ENCODE results near the gene SSRP1. TPM values are rescaled to one million over a fixed set of nuclear protein-coding genes. Genes with fewer than 3 reads are reported as not detected.

The SSRP1 gene
- total and polyA plus RNA-seq, 2 of the 13 experiments (the other 11 are each of a cell fraction or from before 2014, with no cell fraction given): 93.6 to 129 TPM

GRCh38 chr11:57357856-57358255 lies 22.2 kb upstream of the SSRP1 start (continued):
- no peak for TF ChIP-seq ZBTB4 (CRISPR knock-in tag; IDR thresholded peaks at IDR 0.05; ENCODE audit: borderline replicate concordance)
- no peak for TF ChIP-seq PAX8 (CRISPR knock-in tag; IDR thresholded peaks at IDR 0.05; ENCODE audit: borderline replicate concordance)
- TF ChIP-seq RARA (CRISPR knock-in tag; IDR thresholded peaks at IDR 0.05): no peak
- TF ChIP-seq PATZ1 (CRISPR knock-in tag; IDR thresholded peaks at IDR 0.05): no peak
- no peak for TF ChIP-seq SSRP1 (CRISPR knock-in tag; IDR thresholded peaks at IDR 0.05)
- no peak for TF ChIP-seq NFIB (CRISPR knock-in tag; IDR thresholded peaks at IDR 0.05; ENCODE audit: borderline replicate concordance)

GRCh38 chr11:57357310-57357709 lies 21.6 kb upstream of the SSRP1 start:
- FAIRE-seq (no peak), ATAC-seq (no peak), DNase-seq (ENCODE audit: low spot score) (no peak)
- CTCF ChIA-PET (ENCODE audit: low intra/inter-chr PET ratio, low total read pairs): no interaction called here
- no peaks in the 10 kb centered on the region for H3K9me3 ChIP-seq (ENCODE audit: low read length)
- no peak overlapping the region for H3K27ac ChIP-seq (ENCODE audit: extremely low read length, insufficient read depth, low read length)
- H3K27me3 ChIP-seq (ENCODE audit: control insufficient read depth in 1 of 2, insufficient read depth in 2 of 2, low read length in 2 of 2): peaks cover 0 to 8% of the 10 kb centered on the region in 2 experiments; a peak in 2 of 5 replicates
- POLR2A ChIA-PET: no interaction called here
- H3K4me2 ChIP-seq (ENCODE audit: low read depth, low read length): no peak overlapping the region
- H2AFZ ChIP-seq (ENCODE audit: low read length): no peak overlapping the region
- 14% methylated on average over 3 of the region's 3 CpGs for WGBS (ENCODE audit: low lambda C conversion rate)
- H4K20me1 ChIP-seq (ENCODE audit: insufficient read depth, low read length): no peaks in the 10 kb centered on the region
- H3K4me3 ChIP-seq (replicated peaks in 1 of 3; ENCODE audit: insufficient read depth in 1 of 3, low read depth in 2 of 3, low read length in 3 of 3): no peak overlapping the region
- no TSS peak for BruUV-seq (replicated peaks)
- no peaks in the 10 kb centered on the region for H3K36me3 ChIP-seq (replicated peaks in 1 of 2; ENCODE audit: control insufficient read depth in 1 of 2, insufficient read depth in 2 of 2, low read length in 2 of 2)
- intact Hi-C loops (cut with micrococcal nuclease; ENCODE audit: unreplicated experiment): no loop called here
- no peaks in the 10 kb centered on the region for H3K79me2 ChIP-seq (ENCODE audit: insufficient read depth, low read length)
- no peak overlapping the region for H3K9ac ChIP-seq (ENCODE audit: insufficient read depth, low read depth, low read length)
- in situ Hi-C loops (cut with HindIII; ENCODE audit: extremely low pct_ligation_motif_present, low pct_unique_long_range_greater_than_20kb): loop anchor here (10.0 kb wide), 1 partner anchor 513 kb away; no protein-coding TSS in a partner anchor
- no peak for TF ChIP-seq ZNF138 (CRISPR knock-in tag; IDR thresholded peaks at IDR 0.05; ENCODE audit: low read depth)
- peak; percentile 81 for TF ChIP-seq ZNF629 (CRISPR knock-in tag; conservative IDR thresholded peaks at IDR 0.05)
- H3K4me1 ChIP-seq (ENCODE audit: insufficient read depth, low read length): peaks cover 15% of the 10 kb centered on the region

All from HepG2 (cell line).